ENCODE data around the gene RBM4B. TPM values are rescaled to one million over a fixed set of nuclear protein-coding genes. Genes with fewer than 3 reads are reported as not detected.

RBM4B gene
- total RNA-seq, 1 experiment from 2014 or later = 14.1 TPM

- ChIA-PET CTCF (interaction anchor here (1.3 kb wide), 1 partner anchor 20 kb away, joined by 3 read pairs; no protein-coding TSS in a partner anchor), POLR2A (no interaction called here)
- TF ChIP-seq ZNF121 (CRISPR knock-in tag; IDR thresholded peaks at IDR 0.05) (no peak), ZMAT4 (CRISPR knock-in tag; IDR thresholded peaks at IDR 0.05) (no peak), ATF6 (CRISPR knock-in tag; IDR thresholded peaks at IDR 0.05) (no peak), ARID4B (CRISPR knock-in tag; IDR thresholded peaks at IDR 0.05; ENCODE audit: borderline replicate concordance) (no peak), SMAD3 (CRISPR knock-in tag; IDR thresholded peaks at IDR 0.05; ENCODE audit: borderline replicate concordance) (no peak), ATF1 (CRISPR knock-in tag; IDR thresholded peaks at IDR 0.05) (no peak), ZNF138 (CRISPR knock-in tag; conservative IDR thresholded peaks at IDR 0.05) (no peak), ZNF423 (CRISPR knock-in tag; IDR thresholded peaks at IDR 0.05) (no peak), ZNF671 (CRISPR knock-in tag; IDR thresholded peaks at IDR 0.05) (no peak), ERG (CRISPR knock-in tag; IDR thresholded peaks at IDR 0.05) (no peak), AR (CRISPR knock-in tag; IDR thresholded peaks at IDR 0.05) (no peak), NR2C2 (CRISPR knock-in tag; IDR thresholded peaks at IDR 0.05) (no peak), FOXP1 (CRISPR knock-in tag; IDR thresholded peaks at IDR 0.05; ENCODE audit: borderline replicate concordance) (no peak), ZNF219 (CRISPR knock-in tag; IDR thresholded peaks at IDR 0.05; ENCODE audit: borderline replicate concordance) (no peak), ZNF317 (CRISPR knock-in tag; IDR thresholded peaks at IDR 0.05; ENCODE audit: borderline replicate concordance, low read depth) (no peak), RORB (CRISPR knock-in tag; IDR thresholded peaks at IDR 0.05) (no peak), MYBL2 (CRISPR knock-in tag; IDR thresholded peaks at IDR 0.05) (no peak), ZNF532 (CRISPR knock-in tag; IDR thresholded peaks at IDR 0.05; ENCODE audit: borderline replicate concordance) (no peak), GTF2I (CRISPR knock-in tag; conservative IDR thresholded peaks at IDR 0.05) (no peak)
- Mint-ChIP-seq H3K27me3 (ENCODE audit: low read depth) (peaks cover 21% of the 10 kb centered on the region), H3K4me1 (peaks cover 58% of the 10 kb centered on the region), H3K9me3 (no peaks in the 10 kb centered on the region), H3K4me3 (no peak overlapping the region), H3K27ac (no peak overlapping the region), H3K36me3 (no peaks in the 10 kb centered on the region)
- DNase-seq (ENCODE audit: low spot score) = no peak
- no peak for ATAC-seq
These were observed 45.3 kb upstream of the RBM4B start for GRCh38 chr11:66722745-66723651.

Data from WTC11 (cell line).